Measurements from ENCODE around the gene INPPL1. TPM values are rescaled to one million over a fixed set of nuclear protein-coding genes. Genes with fewer than 3 reads are reported as not detected.

INPPL1 gene
- total and polyA plus RNA-seq, 4 donors: 66.3 to 199 (median 91.6) TPM

GRCh38 chr11:72250661-72251464, 26.3 kb downstream of the INPPL1 start:
- Histone ChIP-seq H3K4me1 (ENCODE audit: control insufficient read depth in 5 of 5, insufficient read depth in 5 of 5, low read length in 5 of 5) (no peaks in the 10 kb centered on the region), H3K9ac (ENCODE audit: insufficient read depth in 1 of 2, low read length in 2 of 2) (no peak overlapping the region), H3K9me3 (ENCODE audit: control insufficient read depth in 4 of 4, insufficient read depth in 3 of 4, low read length in 3 of 4) (peaks cover 0 to 3% (median 0%) of the 10 kb centered on the region in 4 donors), H3K27me3 (ENCODE audit: control insufficient read depth in 3 of 3, insufficient read depth in 3 of 3, low read length in 2 of 3) (peaks cover 0 to 27% (median 24%) of the 10 kb centered on the region in 3 donors), H3K27ac (ENCODE audit: low read depth in 1 of 2, low read length in 1 of 2) (no peak overlapping the region), H3K4me3 (no peak overlapping the region), H3K36me3 (ENCODE audit: control insufficient read depth in 4 of 4, insufficient read depth in 4 of 4, low read length in 4 of 4) (no peaks in the 10 kb centered on the region)
- DNase-seq (no peak), ATAC-seq (ENCODE audit: insufficient read depth, low FRiP score) (no peak)
- WGBS, 2 donors: 86 to 91% methylated on average over 21 to 24 of the region's 24 CpGs
- no peak for TF ChIP-seq CTCF (IDR thresholded peaks at IDR 0.05; ENCODE audit: control extremely low read depth, extremely low read depth)

GRCh38 chr11:72251614-72252013, 27.0 kb downstream of the INPPL1 start:
- no peak for TF ChIP-seq CTCF (IDR thresholded peaks at IDR 0.05; ENCODE audit: control extremely low read depth, extremely low read depth)
- H3K4me1 ChIP-seq (ENCODE audit: control insufficient read depth in 5 of 5, insufficient read depth in 5 of 5, low read length in 5 of 5): no peaks in the 10 kb centered on the region
- peaks cover 0 to 3% (median 0%) of the 10 kb centered on the region in 4 donors for H3K9me3 ChIP-seq (ENCODE audit: control insufficient read depth in 4 of 4, insufficient read depth in 3 of 4, low read length in 3 of 4)
- no peak for ATAC-seq (ENCODE audit: insufficient read depth, low FRiP score)
- peaks cover 0 to 20% (median 19%) of the 10 kb centered on the region in 3 donors for H3K27me3 ChIP-seq (ENCODE audit: control insufficient read depth in 3 of 3, insufficient read depth in 3 of 3, low read length in 2 of 3)
- no peak overlapping the region for H3K27ac ChIP-seq (ENCODE audit: low read depth in 1 of 2, low read length in 1 of 2)
- H3K9ac ChIP-seq (ENCODE audit: insufficient read depth in 1 of 2, low read length in 2 of 2): no peak overlapping the region
- H3K36me3 ChIP-seq (ENCODE audit: control insufficient read depth in 4 of 4, insufficient read depth in 4 of 4, low read length in 4 of 4): no peaks in the 10 kb centered on the region
- no peak for DNase-seq
- WGBS, 2 donors: 86 to 87% methylated on average over 5 of the region's 5 CpGs
- H3K4me3 ChIP-seq: no peak overlapping the region

GRCh38 chr11:72253392-72253791, 28.8 kb downstream of the INPPL1 start:
- no peak for ATAC-seq (ENCODE audit: insufficient read depth, low FRiP score)
- TF ChIP-seq CTCF (IDR thresholded peaks at IDR 0.05; ENCODE audit: control extremely low read depth, extremely low read depth): no peak
- Histone ChIP-seq H3K4me1 (ENCODE audit: control insufficient read depth in 5 of 5, insufficient read depth in 5 of 5, low read length in 5 of 5) (no peaks in the 10 kb centered on the region), H3K27ac (ENCODE audit: low read depth in 1 of 2, low read length in 1 of 2) (no peak overlapping the region), H3K36me3 (ENCODE audit: control insufficient read depth in 4 of 4, insufficient read depth in 4 of 4, low read length in 4 of 4) (no peaks in the 10 kb centered on the region), H3K4me3 (no peak overlapping the region), H3K9ac (ENCODE audit: insufficient read depth in 1 of 2, low read length in 2 of 2) (no peak overlapping the region), H3K27me3 (ENCODE audit: control insufficient read depth in 3 of 3, insufficient read depth in 3 of 3, low read length in 2 of 3) (peaks cover 0 to 4% (median 4%) of the 10 kb centered on the region in 3 donors), H3K9me3 (ENCODE audit: control insufficient read depth in 4 of 4, insufficient read depth in 3 of 4, low read length in 3 of 4) (peaks cover 0 to 3% (median 0%) of the 10 kb centered on the region in 4 donors)
- no peak for DNase-seq
- 96 to 99% methylated on average over 3 of the region's 3 CpGs for WGBS, 2 donors

Data from lung (tissue), 12 donors.